Measurements from ENCODE around the gene PGLYRP1.

DNA sequence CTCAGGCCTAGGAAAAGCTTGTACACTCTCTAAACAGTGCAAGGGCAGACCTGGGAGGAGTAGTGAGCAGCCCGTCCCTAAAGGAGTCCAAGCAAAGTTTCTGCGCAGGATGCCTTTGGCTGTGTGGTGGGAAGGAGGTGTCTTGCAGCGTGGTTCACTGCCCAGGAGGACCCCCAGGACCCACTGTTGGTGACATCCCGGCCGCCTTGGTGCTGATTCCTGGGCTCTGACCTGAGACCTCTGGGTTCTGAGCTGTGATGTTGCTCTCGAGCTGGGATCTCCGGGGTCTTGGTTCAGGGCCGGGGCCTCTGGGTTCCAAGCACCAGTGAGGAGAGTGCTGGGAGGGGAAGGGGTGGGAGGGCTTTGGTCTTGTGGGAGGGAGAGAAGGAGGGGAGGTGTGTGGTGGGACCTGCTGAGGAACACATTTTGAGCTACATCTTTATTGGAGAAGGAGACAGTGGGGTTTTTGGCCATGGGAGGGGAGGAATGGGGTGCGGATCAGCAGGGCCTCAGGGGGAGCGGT lies 4.1 kb downstream of the PGLYRP1 start:
- TF ChIP-seq, protein P1, sequence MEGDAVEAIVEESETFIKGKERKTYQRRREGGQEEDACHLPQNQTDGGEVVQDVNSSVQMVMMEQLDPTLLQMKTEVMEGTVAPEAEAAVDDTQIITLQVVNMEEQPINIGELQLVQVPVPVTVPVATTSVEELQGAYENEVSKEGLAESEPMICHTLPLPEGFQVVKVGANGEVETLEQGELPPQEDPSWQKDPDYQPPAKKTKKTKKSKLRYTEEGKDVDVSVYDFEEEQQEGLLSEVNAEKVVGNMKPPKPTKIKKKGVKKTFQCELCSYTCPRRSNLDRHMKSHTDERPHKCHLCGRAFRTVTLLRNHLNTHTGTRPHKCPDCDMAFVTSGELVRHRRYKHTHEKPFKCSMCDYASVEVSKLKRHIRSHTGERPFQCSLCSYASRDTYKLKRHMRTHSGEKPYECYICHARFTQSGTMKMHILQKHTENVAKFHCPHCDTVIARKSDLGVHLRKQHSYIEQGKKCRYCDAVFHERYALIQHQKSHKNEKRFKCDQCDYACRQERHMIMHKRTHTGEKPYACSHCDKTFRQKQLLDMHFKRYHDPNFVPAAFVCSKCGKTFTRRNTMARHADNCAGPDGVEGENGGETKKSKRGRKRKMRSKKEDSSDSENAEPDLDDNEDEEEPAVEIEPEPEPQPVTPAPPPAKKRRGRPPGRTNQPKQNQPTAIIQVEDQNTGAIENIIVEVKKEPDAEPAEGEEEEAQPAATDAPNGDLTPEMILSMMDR (IDR thresholded peaks at IDR 0.05), result no peak
- TF ChIP-seq POLR2A (IDR thresholded peaks at IDR 0.05), result no peak
